Neural cell (in vitro differentiated cells): ENCODE results near the gene USP34.

Experiments
- POLR2AphosphoS5 ChIP-seq: IDR thresholded peaks from 2 replicates; pipeline ENCODE4 v1.6.1; 2012
- TAF1 ChIP-seq: IDR thresholded peaks from 2 replicates; pipeline ENCODE4 v1.6.1; 2012; ENCODE audit warnings: low read depth
- TF ChIP-seq, protein P1 (sequence below): fragments of 450-650 bp; IDR thresholded peaks from 2 replicates; pipeline ENCODE4 v1.5.1; 2014; ENCODE audit warnings: antibody characterized with exemption, mild to moderate bottlenecking, moderate library complexity; ENCODE audit not compliant: poor library complexity, severe bottlenecking

- TF ChIP-seq, protein P1, sequence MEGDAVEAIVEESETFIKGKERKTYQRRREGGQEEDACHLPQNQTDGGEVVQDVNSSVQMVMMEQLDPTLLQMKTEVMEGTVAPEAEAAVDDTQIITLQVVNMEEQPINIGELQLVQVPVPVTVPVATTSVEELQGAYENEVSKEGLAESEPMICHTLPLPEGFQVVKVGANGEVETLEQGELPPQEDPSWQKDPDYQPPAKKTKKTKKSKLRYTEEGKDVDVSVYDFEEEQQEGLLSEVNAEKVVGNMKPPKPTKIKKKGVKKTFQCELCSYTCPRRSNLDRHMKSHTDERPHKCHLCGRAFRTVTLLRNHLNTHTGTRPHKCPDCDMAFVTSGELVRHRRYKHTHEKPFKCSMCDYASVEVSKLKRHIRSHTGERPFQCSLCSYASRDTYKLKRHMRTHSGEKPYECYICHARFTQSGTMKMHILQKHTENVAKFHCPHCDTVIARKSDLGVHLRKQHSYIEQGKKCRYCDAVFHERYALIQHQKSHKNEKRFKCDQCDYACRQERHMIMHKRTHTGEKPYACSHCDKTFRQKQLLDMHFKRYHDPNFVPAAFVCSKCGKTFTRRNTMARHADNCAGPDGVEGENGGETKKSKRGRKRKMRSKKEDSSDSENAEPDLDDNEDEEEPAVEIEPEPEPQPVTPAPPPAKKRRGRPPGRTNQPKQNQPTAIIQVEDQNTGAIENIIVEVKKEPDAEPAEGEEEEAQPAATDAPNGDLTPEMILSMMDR = no peak
- TF ChIP-seq TAF1 (no peak), POLR2AphosphoS5 (no peak)
These were observed 49.4 kb upstream of the USP34 start for GRCh38 chr2:61520261-61520660.
